A549 (cell line): ENCODE results near the gene ZNF385D. TPM values are rescaled to one million over a fixed set of nuclear protein-coding genes. Genes with fewer than 3 reads are reported as not detected.

Source experiments
- ATAC-seq, 2 experiments: fragments of 200-7000 bp in 1 of 2; fragments of >200 bp in 1 of 2; cut with Nextera tagmentation in 1 of 2; cut with Tn5 transposase in 1 of 2; 3 replicates each; pipeline versions ENCODE4 v1.8.0 to v1.9.1; 2018 to 2020; ENCODE audit warnings: mild to moderate bottlenecking in 1 of 2, moderate library complexity in 1 of 2
- CTCF ChIA-PET: fragments of 300-600 bp; sonication (Branson Sonifier 250); formaldehyde crosslinking; extraction: SDS; loops from one replicate; lab custom pipeline; 2021; ENCODE audit warnings: antibody characterized with exemption, inconsistent platforms; lab: Yijun Ruan, JAX
- POLR2A ChIA-PET: fragments of 350-600 bp; formaldehyde crosslinking; extraction: SDS; loops from one replicate; lab custom pipeline; 2021; ENCODE audit warnings: antibody characterized with exemption, inconsistent platforms; lab: Yijun Ruan, JAX
- DNase-seq, 2 experiments: peaks; one replicate each; pipeline versions ENCODE4 v3.0.0 to v3.0.0-alpha.2; 2011 to 2016; ENCODE audit warnings: low read depth in 1 of 2, low spot score in 1 of 2
- FAIRE-seq: peaks from 2 replicates; lab custom pipeline; 2011; peaks lifted over from hg19 to GRCh38; lab: Jason Lieb, UNC
- H3K27ac ChIP-seq, 2 experiments: fragments of >200 bp; sonication (Bioruptor Twin); formaldehyde crosslinking; 3 replicates each; pipeline ENCODE4 v1.5.1; 2016 to 2017
- H3K4me1 ChIP-seq: fragments of >200 bp; sonication (Bioruptor Twin); formaldehyde crosslinking; 3 replicates; pipeline ENCODE4 v1.6.1; 2016
- H3K4me2 ChIP-seq: fragments of >200 bp; sonication (Bioruptor Twin); formaldehyde crosslinking; 3 replicates; pipeline ENCODE4 v1.6.1; 2016
- H3K4me3 ChIP-seq: fragments of >200 bp; sonication (Bioruptor Twin); formaldehyde crosslinking; 3 replicates; pipeline ENCODE4 v1.5.1; 2016
- H3K9me3 ChIP-seq: fragments of >200 bp; sonication (Bioruptor Twin); formaldehyde crosslinking; 3 replicates; pipeline ENCODE4 v1.6.1; 2016
- CBX2 ChIP-seq: fragments of 200-600 bp; sonication (generic); IDR thresholded peaks from 2 replicates; pipeline ENCODE4 v1.6.1; 2016; ENCODE audit warnings: low read depth, mild to moderate bottlenecking, borderline replicate concordance
- CBX8 ChIP-seq: fragments of 200-600 bp; sonication (generic); IDR thresholded peaks from 2 replicates; pipeline ENCODE4 v1.6.1; 2016
- CHD4 ChIP-seq: fragments of 200-600 bp; sonication (generic); IDR thresholded peaks from 2 replicates; pipeline ENCODE4 v1.6.1; 2016; ENCODE audit warnings: antibody characterized with exemption, mild to moderate bottlenecking, borderline replicate concordance
- EHF ChIP-seq: fragments of 250-450 bp; sonication (Bioruptor Pico); IDR thresholded peaks from 2 replicates; pipeline ENCODE4 v1.5.0; 2020; ENCODE audit warnings: mild to moderate bottlenecking
- EHMT2 ChIP-seq: fragments of 200-600 bp; sonication (generic); IDR thresholded peaks from 2 replicates; pipeline ENCODE4 v1.6.1; 2016; ENCODE audit warnings: antibody characterized with exemption, low read depth, mild to moderate bottlenecking, moderate library complexity
- EP300 ChIP-seq, 2 experiments: fragments of >200 bp; sonication (Bioruptor Twin); formaldehyde crosslinking; IDR thresholded peaks; 2 replicates in 1 of 2; 3 replicates in 1 of 2; pipeline ENCODE4 v1.6.1; 2016 to 2017
- FOSB ChIP-seq: fragments of 250-450 bp; sonication (Bioruptor Pico); IDR thresholded peaks from 2 replicates; pipeline ENCODE4 v1.5.0; 2020; ENCODE audit warnings: mild to moderate bottlenecking, moderate library complexity
- GATA3 ChIP-seq: IDR thresholded peaks from 2 replicates; pipeline ENCODE4 v1.6.1; 2012; ENCODE audit warnings: borderline replicate concordance
- HDAC2 ChIP-seq: fragments of 200-600 bp; sonication (generic); IDR thresholded peaks from 2 replicates; pipeline ENCODE4 v1.6.1; 2016
- HOXB13 ChIP-seq: fragments of 250-450 bp; sonication (Bioruptor Pico); IDR thresholded peaks from 2 replicates; pipeline ENCODE4 v1.5.0; 2020; ENCODE audit warnings: low read depth, mild to moderate bottlenecking, moderate library complexity
- JUN ChIP-seq, 2 experiments: fragments of >200 bp; sonication (Bioruptor Twin); formaldehyde crosslinking; IDR thresholded peaks; 2 replicates in 1 of 2; 3 replicates in 1 of 2; pipeline ENCODE4 v1.6.1; 2016 to 2017
- KDM1A ChIP-seq: fragments of 200-600 bp; sonication (generic); IDR thresholded peaks from 2 replicates; pipeline ENCODE4 v1.6.1; 2016; ENCODE audit warnings: low read depth, mild to moderate bottlenecking
- MAZ ChIP-seq: fragments of 150-350 bp; IDR thresholded peaks from 2 replicates; pipeline ENCODE4 v1.6.1; 2014; ENCODE audit warnings: antibody characterized with exemption, low read depth, low read length, borderline replicate concordance
- NFE2L2 ChIP-seq: fragments of 150-350 bp; conservative IDR thresholded peaks from 2 replicates; pipeline ENCODE4 v1.6.1; 2014; ENCODE audit warnings: low read length
- PHF8 ChIP-seq: fragments of 200-600 bp; sonication (generic); IDR thresholded peaks from 2 replicates; pipeline ENCODE4 v1.6.1; 2016; ENCODE audit warnings: low read depth, mild to moderate bottlenecking, antibody characterized with exemption, moderate library complexity, borderline replicate concordance
- POLR2A ChIP-seq: IDR thresholded peaks from 2 replicates; pipeline ENCODE4 v1.6.1; 2012; ENCODE audit warnings: mild to moderate bottlenecking, low read length
- RARB ChIP-seq: fragments of 250-450 bp; sonication (Bioruptor Pico); IDR thresholded peaks from 2 replicates; pipeline ENCODE4 v1.8.0; 2021; ENCODE audit warnings: mild to moderate bottlenecking, moderate library complexity
- RFX5 ChIP-seq: fragments of 450-650 bp; IDR thresholded peaks from 2 replicates; pipeline ENCODE4 v1.7.1; 2014; ENCODE audit warnings: antibody characterized with exemption, mild to moderate bottlenecking, moderate library complexity
- SREBF2 ChIP-seq: fragments of 450-650 bp; IDR thresholded peaks from 2 replicates; pipeline ENCODE4 v1.6.1; 2014; ENCODE audit warnings: mild to moderate bottlenecking, moderate library complexity
- ZC3H11A ChIP-seq: fragments of 450-650 bp; IDR thresholded peaks from 2 replicates; pipeline ENCODE4 v1.6.1; 2014; ENCODE audit warnings: antibody characterized with exemption, mild to moderate bottlenecking
- ZFP36 ChIP-seq: fragments of 450-650 bp; IDR thresholded peaks from 2 replicates; pipeline ENCODE4 v1.6.1; 2014; ENCODE audit warnings: borderline replicate concordance; ENCODE audit not compliant: partially characterized antibody
- ZNF302 ChIP-seq: fragments of 250-450 bp; sonication (Bioruptor Pico); IDR thresholded peaks from 2 replicates; pipeline ENCODE4 v1.9.0; 2021; ENCODE audit warnings: inconsistent platforms, mild to moderate bottlenecking, moderate library complexity
- ZSCAN20 ChIP-seq: fragments of 250-450 bp; sonication (Bioruptor Pico); IDR thresholded peaks from 2 replicates; pipeline ENCODE4 v1.8.0; 2022; ENCODE audit warnings: mild to moderate bottlenecking, moderate library complexity
- whole genome bisulfite sequencing: methylation state at CpG from one replicate; pipeline ENCODE4 v1.1.6; 2017; ENCODE audit errors: missing lambda C conversion rate; 5-methylcytosine and 5-hydroxymethylcytosine counted together
- polyA plus RNA-seq, 4 experiments: library from polyadenylated mRNA; depleted of rRNA in 3 of 4; stranded (reverse); fragments of >200 nt; fragmentation: RNase III in 1 of 4; extraction: RNeasy Plus Mini Kit Qiagen cat#74134 plus additional on column Dnase treatment in 1 of 4; gene quantifications; 2 replicates in 3 of 4; 3 replicates in 1 of 4; pipeline ENCODE4 v1.2.3, GENCODE V29; 2011 to 2017
- TF ChIP-seq, protein P1 (sequence below): IDR thresholded peaks from 2 replicates; pipeline ENCODE4 v1.6.1; 2012; ENCODE audit warnings: low read depth, borderline replicate concordance
- TF ChIP-seq, protein P2 (sequence below): fragments of >200 bp; sonication (Bioruptor Twin); formaldehyde crosslinking; IDR thresholded peaks from 2 replicates; pipeline ENCODE4 v1.6.1; 2016
- TF ChIP-seq, protein P3 (sequence below): fragments of >200 bp; sonication (Bioruptor Twin); formaldehyde crosslinking; IDR thresholded peaks from 3 replicates; pipeline ENCODE4 v1.5.1; 2016
- TF ChIP-seq, protein P4 (sequence below): fragments of 250-450 bp; sonication (Bioruptor Pico); IDR thresholded peaks from 2 replicates; pipeline ENCODE4 v1.5.0; 2021; ENCODE audit warnings: mild to moderate bottlenecking, moderate library complexity, borderline replicate concordance

Gene ZNF385D
- polyA plus RNA-seq, 2 of the 4 experiments (the other 2 are of a cell fraction), result not detected

DNA sequence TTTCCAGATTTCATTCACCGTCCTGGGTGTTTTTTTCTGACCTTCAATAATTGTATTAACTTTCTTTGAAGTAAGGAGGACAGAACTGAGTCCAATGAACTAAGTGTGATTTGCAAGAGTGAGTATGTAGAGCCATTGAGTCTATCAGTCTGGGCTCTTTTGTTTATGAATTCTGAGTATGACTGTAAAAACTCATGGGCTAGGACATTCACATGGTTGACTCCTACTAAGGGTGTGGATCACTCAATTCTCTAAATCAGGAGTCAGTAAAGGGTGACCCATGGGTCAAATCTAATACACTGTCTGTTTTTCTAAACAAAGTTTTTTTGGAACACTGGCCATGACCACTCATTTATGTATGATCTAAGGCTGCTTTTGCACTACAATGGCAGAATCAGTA is 269.0 kb downstream of the ZNF385D start:
- whole genome bisulfite sequencing, result 0% methylated on average over 1 of the region's 1 CpG
- no peak overlapping the region for H3K27ac ChIP-seq
- TF ChIP-seq NFE2L2, result no peak
- TF ChIP-seq, protein P1, sequence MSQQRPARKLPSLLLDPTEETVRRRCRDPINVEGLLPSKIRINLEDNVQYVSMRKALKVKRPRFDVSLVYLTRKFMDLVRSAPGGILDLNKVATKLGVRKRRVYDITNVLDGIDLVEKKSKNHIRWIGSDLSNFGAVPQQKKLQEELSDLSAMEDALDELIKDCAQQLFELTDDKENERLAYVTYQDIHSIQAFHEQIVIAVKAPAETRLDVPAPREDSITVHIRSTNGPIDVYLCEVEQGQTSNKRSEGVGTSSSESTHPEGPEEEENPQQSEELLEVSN, result no peak
- no peak for TF ChIP-seq CBX2
- TF ChIP-seq ZC3H11A, result no peak
- no peak for TF ChIP-seq SREBF2
- TF ChIP-seq HOXB13 (CRISPR knock-in tag), result no peak
- no peak for TF ChIP-seq JUN (IDR thresholded peaks at IDR 0.05)
- TF ChIP-seq CHD4, result no peak
- TF ChIP-seq, all 56 proteins: peak for 0
- Histone ChIP-seq H3K4me3 (no peak overlapping the region), H3K9me3 (no peaks in the 10 kb centered on the region), H3K4me2 (no peak overlapping the region), H3K4me1 (no peaks in the 10 kb centered on the region)
- ATAC-seq, result no peak
- no peak for DNase-seq
- no peak for FAIRE-seq
- ChIA-PET CTCF (no interaction called here), POLR2A (no interaction called here)

DNA sequence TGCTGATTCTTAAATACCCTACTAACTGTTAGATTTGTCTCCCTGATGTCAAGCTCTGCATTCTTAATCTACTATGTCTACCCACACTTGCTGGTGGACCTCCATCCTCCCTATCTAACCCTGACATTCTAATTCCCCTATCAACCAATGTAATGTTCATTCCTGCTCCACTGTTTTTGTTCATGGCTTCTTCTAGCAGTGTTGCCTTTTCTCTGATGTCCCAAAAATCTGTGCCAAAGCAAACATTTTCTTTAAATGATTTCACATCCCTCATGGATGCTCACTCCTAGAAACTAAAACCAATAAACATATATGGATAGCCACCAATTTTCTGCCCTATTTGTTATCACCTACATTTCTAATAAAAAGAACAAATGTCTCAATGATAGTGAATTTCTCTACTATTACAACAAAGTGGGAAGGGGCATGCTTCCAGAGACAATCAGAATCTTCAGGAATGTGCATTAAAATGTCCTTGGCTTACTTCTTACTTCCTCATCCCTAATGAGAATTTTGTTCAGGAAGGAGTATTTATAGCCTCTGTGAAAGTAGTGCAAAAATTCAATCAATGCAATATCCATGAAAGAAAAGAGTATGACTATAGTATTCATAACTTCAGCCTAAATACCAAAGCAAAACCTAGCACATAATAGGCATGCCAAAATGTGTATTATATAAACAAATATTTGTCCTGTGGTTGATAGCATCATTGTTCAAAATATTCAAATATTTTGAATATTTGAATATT is 273.3 kb downstream of the ZNF385D start:
- Histone ChIP-seq H3K9me3 (no peaks in the 10 kb centered on the region), H3K4me1 (no peaks in the 10 kb centered on the region), H3K4me3 (no peak overlapping the region), H3K4me2 (no peak overlapping the region), H3K27ac (no peak overlapping the region)
- ATAC-seq (no peak), DNase-seq (no peak), FAIRE-seq (no peak)
- POLR2A ChIA-PET, result no interaction called here
- CTCF ChIA-PET, result no interaction called here
- TF ChIP-seq RARB (CRISPR knock-in tag) (no peak), EHMT2 (no peak), JUN (IDR thresholded peaks at IDR 0.05) (no peak), CBX8 (no peak), FOSB (CRISPR knock-in tag) (no peak), EHF (CRISPR knock-in tag) (no peak), MAZ (no peak), ZSCAN20 (CRISPR knock-in tag) (no peak), ZNF302 (CRISPR knock-in tag) (no peak), RFX5 (no peak), KDM1A (no peak)
- TF ChIP-seq, protein P1, result no peak
- TF ChIP-seq, protein P2, sequence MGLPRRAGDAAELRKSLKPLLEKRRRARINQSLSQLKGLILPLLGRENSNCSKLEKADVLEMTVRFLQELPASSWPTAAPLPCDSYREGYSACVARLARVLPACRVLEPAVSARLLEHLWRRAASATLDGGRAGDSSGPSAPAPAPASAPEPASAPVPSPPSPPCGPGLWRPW, result no peak

DNA sequence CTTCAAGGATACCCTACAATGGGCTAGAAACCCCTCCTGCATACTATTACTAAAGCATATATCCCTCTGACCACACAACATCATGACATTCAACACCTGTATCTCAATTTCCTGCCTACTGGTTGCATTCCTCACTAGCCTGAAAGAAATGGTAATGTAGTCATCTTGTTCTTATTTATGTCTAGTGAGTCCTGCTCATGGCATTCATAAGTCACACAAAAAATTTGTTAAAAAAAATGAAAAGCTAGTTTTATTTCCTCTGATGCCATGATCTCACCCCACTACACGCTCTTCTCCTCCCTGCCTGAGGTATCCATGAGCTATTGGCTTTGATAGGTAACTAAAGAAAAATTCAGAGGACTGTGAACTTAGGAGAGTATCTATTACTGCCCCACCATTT is 284.5 kb downstream of the ZNF385D start:
- ChIA-PET POLR2A (no interaction called here), CTCF (no interaction called here)
- FAIRE-seq, result no peak

More for the DNA sequence above, 284.5 kb downstream of the ZNF385D start:
- no peak overlapping the region for H3K4me3 ChIP-seq
- ATAC-seq (no peak), DNase-seq (no peak)
- H3K9me3 ChIP-seq, result no peaks in the 10 kb centered on the region
- H3K4me1 ChIP-seq, result no peaks in the 10 kb centered on the region
- 0% methylated on average over 1 of the region's 1 CpG for WGBS
- H3K27ac ChIP-seq, result no peak overlapping the region
- TF ChIP-seq ZNF302 (CRISPR knock-in tag) (no peak), RARB (CRISPR knock-in tag) (no peak), PHF8 (no peak), EP300 (IDR thresholded peaks at IDR 0.05) (no peak), NFE2L2 (no peak), ZFP36 (no peak), EHF (CRISPR knock-in tag) (no peak), POLR2A (no peak), GATA3 (no peak), EHMT2 (no peak), HDAC2 (no peak)
- TF ChIP-seq, protein P2, result no peak
- TF ChIP-seq, protein P3, sequence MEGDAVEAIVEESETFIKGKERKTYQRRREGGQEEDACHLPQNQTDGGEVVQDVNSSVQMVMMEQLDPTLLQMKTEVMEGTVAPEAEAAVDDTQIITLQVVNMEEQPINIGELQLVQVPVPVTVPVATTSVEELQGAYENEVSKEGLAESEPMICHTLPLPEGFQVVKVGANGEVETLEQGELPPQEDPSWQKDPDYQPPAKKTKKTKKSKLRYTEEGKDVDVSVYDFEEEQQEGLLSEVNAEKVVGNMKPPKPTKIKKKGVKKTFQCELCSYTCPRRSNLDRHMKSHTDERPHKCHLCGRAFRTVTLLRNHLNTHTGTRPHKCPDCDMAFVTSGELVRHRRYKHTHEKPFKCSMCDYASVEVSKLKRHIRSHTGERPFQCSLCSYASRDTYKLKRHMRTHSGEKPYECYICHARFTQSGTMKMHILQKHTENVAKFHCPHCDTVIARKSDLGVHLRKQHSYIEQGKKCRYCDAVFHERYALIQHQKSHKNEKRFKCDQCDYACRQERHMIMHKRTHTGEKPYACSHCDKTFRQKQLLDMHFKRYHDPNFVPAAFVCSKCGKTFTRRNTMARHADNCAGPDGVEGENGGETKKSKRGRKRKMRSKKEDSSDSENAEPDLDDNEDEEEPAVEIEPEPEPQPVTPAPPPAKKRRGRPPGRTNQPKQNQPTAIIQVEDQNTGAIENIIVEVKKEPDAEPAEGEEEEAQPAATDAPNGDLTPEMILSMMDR, result no peak
- TF ChIP-seq, protein P4, sequence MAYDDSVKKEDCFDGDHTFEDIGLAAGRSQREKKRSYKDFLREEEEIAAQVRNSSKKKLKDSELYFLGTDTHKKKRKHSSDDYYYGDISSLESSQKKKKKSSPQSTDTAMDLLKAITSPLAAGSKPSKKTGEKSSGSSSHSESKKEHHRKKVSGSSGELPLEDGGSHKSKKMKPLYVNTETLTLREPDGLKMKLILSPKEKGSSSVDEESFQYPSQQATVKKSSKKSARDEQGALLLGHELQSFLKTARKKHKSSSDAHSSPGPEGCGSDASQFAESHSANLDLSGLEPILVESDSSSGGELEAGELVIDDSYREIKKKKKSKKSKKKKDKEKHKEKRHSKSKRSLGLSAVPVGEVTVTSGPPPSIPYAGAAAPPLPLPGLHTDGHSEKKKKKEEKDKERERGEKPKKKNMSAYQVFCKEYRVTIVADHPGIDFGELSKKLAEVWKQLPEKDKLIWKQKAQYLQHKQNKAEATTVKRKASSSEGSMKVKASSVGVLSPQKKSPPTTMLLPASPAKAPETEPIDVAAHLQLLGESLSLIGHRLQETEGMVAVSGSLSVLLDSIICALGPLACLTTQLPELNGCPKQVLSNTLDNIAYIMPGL, result no peak
- TF ChIP-seq, all 56 proteins: peak for 0
- H3K4me2 ChIP-seq, result no peak overlapping the region
